HG03520 (cell line): ENCODE measurements around the gene TEX13C.
"Not testable (repeated sequence)": the region's sequence is repeated elsewhere in the genome, so short reads cannot be mapped to it uniquely, and the experiment has no call there.

Experiments used
- ATAC-seq: cut with Tn5 transposase; IDR thresholded peaks from one replicate; pipeline ENCODE4 v1.9.1; 2021; ENCODE audit warnings: mild to moderate bottlenecking, moderate library complexity; ENCODE audit not compliant: unreplicated experiment

The TEX13C gene

DNA sequence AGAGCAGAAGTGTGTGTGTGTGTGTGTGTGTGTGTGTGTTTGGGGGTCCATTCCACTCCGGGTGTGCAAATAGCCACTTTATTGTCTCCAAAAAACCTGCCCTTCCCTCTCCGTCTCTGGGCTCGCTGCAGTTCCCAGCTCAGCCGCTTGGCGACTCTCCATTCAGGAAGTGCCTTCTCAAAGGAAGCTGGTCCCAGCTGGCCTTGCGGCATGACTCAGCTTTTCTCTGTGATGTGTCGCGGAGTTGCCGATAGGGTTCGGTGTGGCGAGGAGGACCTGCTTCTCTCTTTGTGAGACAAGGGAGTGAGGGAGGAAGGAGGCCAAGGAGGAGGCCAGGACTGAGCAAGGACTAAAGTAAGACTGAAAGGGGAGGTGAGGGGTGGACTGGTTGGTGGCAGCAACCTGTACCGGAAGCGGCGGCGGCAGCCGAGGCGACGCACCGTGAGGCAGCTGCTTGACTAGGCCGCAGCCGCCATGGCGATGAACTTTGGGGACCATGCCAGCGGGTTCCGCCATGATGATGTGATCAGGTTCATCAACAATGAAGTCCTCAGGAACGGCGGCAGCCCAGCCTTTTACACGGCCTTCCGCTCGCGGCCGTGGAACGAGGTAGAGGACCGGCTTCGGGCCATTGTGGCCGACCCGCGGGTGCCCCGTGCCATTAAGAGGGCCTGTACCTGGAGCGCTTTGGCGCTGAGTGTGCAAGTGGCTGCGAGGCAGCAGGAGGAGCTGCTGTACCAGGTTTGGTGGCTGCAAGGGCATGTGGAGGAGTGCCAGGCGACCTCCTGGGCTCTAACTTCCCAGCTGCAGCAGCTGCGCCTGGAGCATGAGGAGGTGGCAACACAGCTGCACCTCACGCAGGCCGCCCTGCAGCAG, at the start of gene TEX13C:
TEX13C (plus strand) TSS at position 226 of the 876 bp plus-strand sequence; CDS start at position 475, 249 bp downstream.
- no peak for ATAC-seq

GRCh38 chrX:125287282-125287681, 32.4 kb upstream of the TEX13C start:
- ATAC-seq: no peak

DNA sequence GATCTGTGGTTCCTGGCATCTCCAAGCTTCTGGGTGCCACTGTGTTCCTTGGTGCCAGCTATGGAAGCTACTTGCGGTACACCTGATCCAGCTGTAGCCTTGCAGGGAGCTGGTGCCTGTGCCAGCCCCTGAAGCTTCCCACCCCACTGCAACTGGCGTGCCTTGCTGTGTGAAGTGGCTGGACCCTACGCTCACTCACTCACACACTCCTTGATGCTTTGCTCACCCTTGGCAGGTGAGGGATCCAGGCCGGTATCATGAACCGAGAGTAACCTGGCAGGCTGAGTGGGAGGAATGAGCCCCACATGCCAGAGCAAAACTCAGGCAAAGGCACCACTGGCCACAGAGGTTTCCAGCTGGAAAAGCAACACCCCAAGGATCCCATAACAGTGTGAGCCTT, 31.3 kb upstream of the TEX13C start:
- no peak for ATAC-seq

- ATAC-seq: no peak
Measured at GRCh38 chrX:125289209-125289608, 30.5 kb upstream of the TEX13C start.

- no peak for ATAC-seq
Measured at GRCh38 chrX:125289920-125290319, 29.8 kb upstream of the TEX13C start.

DNA sequence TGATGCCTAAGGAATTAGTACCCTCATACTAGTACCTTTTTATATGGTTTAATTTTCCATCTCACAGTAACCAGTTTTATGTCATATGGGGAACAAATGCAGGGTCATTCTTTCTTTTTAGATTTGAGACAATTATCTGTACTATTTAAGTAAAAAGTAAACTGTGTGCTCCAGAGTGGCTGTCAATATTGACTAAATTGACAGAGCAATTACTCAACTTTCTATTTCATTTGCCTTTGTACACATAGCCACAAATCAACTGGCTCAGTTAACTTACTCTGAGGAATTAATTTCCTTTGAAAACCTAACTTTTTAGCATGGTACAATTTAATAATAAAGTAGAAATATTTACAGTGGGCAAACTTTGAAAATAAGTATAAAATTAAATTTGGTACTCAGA, 28.5 kb upstream of the TEX13C start:
- ATAC-seq: no peak

DNA sequence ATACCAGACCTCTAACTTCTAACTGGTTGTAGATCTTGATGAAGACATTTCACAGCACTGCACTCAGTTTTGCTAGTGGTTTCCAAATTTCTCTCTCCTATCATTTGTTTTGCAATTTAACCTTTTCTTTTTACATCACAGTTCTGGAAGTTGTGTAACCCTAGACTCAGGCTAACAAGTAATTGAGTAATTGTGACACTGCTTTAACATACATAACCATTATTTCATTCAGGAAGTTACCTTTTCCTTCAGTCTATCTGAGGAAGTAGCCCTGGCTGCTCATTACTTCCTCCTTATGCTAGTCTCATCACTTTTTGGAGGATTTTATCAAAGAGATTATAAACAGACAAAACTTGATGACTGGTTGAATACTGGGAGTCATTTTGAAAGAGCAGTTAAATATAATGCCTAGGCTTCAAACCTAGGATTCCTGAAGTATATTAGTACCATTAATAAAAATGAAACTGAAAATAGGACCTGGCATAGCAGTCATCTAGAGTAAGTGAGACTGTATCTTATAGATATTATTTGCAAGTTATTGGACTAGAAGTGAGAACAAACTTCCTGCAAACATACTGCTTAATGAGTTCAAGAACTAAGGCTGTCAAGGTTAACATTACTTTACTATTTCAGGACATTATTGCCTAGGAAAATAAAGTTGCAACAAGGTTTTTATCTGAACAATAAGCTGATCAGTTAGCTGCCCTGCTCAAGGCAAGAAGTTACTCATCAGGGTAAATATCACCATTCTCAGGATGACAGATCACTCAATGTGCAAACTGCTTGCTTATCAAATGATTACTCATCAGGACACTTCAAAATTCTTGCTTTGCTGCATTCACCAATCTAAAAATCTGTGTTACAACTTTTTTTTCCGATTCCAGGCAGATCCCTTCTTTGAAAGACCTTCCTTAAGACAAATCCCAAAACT, 25.6 kb upstream of the TEX13C start:
- peak; percentile 49 for ATAC-seq

DNA sequence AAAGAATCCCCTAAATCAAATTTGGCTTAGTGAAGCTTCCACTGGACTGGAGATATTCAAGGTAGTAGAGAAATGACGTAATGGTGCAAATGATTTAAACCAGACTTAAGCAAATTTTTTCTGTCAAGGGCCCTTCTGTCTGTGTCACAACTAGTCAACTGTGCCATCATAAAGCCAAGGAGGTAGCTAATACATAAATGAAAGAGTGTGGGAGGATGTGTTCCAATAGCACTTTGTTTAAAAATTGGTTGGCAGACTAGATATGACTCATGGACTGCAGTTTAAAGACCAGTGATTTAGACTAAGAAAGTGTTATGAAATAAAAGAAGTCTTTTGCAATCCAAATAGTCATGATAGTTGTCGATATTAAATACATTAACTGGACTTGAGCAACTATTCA, 24.3 kb upstream of the TEX13C start:
- ATAC-seq: peak; percentile 85

GRCh38 chrX:125298871-125299270, 20.8 kb upstream of the TEX13C start:
- no peak for ATAC-seq

- ATAC-seq: no peak
Measured at GRCh38 chrX:125306335-125306866, 13.3 kb upstream of the TEX13C start.

GRCh38 chrX:125308653-125309052, 11.0 kb upstream of the TEX13C start:
- ATAC-seq: no peak

DNA sequence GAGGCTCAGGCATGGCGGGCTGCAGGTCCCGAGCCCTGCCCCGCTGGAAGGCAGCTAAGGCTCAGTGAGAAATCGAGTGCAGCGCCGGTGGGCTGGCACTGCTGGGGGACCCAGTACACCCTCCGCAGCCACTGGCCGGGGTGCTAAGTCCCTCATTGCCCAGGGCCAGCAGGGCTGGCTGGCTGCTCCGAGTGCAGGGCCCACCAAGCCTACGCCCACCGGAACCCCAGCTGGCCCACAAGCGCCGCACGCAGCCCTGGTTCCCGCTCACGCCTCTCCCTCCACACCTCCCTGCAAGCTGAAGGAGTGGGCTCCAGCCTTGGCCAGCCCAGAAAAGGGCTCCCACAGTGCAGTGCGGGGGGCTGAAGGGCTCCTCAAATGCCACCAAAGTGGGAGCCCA, 505 bp upstream of the TEX13C start:
- ATAC-seq: not testable (repeated sequence)

DNA sequence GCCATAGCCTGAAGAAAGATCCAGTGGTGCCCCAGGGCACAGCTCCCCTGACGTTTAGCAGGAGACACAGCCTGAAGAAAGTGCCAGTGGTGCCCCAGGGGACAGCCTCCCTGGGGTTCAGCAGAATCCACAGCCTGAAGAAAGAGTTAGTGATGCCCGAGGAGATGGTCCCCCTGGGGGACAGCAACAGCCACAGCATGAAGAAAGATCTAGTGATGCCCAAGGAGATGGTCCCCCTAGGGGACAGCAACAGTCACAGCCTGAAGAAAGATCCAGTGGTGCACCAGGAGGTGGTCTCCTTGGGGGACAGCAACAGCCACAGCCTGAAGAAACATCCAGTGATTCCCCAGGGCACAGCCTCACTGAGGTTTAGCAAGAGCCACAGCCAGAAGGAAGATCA, 2.8 kb downstream of the TEX13C start:
- ATAC-seq: no peak

GRCh38 chrX:125326599-125326998, 6.9 kb downstream of the TEX13C start:
- no peak for ATAC-seq

DNA sequence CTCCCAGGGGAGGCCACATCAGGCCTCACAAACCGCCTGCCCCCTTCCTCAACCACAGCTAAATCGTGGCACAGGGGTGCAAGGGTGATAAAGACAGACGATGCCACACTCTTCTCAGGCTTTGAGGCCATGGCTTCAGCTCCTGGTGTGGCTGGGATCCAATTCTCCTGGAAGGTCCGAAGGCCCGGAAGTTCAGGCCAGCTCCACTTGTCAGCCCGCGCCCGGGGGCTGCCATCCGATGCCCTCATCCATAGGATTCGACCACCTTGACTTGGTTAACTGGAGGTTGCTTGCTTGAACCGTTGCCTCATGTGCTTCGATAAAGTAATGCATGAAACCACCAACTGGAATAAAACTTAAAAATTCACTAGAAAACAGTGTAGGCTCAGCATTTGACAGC, 8.2 kb downstream of the TEX13C start:
- ATAC-seq: no peak

- no peak for ATAC-seq
Measured at GRCh38 chrX:125333583-125333982, 13.9 kb downstream of the TEX13C start.

DNA sequence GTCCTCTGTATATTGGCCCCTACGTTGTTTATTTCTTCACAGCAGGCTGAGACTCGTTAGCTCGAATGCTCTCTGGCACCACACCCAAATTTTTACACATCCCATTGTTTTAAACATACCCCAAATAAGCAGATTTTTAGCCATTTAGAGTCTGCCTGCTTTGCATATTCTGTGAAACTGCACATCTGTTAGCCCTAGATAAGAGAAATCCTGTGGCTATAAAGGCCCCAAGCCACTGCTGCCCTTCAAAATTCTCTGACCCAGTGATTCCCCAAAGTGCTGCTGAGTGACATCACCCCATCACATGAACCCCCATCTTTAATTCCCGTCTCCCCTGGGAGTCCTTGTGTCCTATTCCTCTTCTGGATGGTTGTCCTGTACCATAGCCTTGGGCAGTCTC, 20.8 kb downstream of the TEX13C start:
- ATAC-seq: no peak

DNA sequence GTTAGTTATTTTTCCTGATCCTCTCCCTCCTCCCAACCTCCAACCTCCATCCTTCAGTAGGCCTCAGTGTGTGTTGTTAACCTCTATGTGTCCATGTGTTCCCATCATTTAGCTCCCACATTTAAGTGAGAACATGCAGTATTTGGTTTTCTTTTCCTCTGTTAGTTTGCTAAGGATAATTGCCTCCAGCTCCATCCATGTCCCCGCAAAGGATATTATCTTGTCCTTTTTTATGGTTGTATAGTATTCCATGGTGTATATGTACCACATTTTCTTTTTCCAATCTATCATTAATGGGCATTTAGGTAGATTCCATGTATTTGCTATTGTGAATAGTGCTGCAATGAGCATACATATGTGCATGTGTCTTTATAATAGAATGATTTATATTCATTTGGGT, 54.5 kb downstream of the TEX13C start:
- ATAC-seq: no peak
